Astrocyte of the cerebellum (primary cell): ENCODE results near the gene HMOX1.

ENCODE experiments used
- DNase-seq: peaks from one replicate; pipeline ENCODE4 v3.0.0-alpha.2; 2011; ENCODE audit warnings: low read depth
- H3K4me3 ChIP-seq: 2 replicates; pipeline ENCODE4 v1.5.1; 2011; ENCODE audit warnings: mild to moderate bottlenecking, low read depth, low read length, moderate library complexity
- in situ Hi-C: cut with HindIII; loops from 2 replicates; pipeline ENCODE4 v1.10.0; 2017; ENCODE audit warnings: low sequenced_read_pairs
- TF ChIP-seq, protein P1 (sequence below): IDR thresholded peaks from 2 replicates; pipeline ENCODE4 v1.5.1; 2012; ENCODE audit warnings: low read length, low read depth, moderate library complexity, mild to moderate bottlenecking; ENCODE audit errors: missing control alignments

The HMOX1 gene

DNA sequence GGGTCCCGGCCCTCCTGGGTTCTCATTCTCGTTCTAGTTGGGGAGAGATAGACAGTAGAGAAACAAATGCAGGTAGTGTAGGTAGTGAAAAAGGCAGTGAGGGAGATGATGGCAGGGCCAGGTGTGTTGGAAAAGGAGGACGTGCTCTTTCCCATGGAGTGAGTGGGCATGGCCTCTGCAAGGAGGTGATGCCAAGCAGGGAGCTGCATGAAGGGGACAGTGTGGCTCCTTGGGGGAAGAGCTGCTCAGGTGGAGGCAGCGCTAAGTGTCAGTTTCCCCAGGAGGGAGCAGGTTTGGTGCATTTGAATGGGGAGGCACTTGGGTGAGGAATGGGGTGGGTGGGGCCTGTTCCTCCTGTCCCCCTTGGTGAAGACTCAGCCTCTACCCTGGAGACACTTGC is 41.2 kb downstream of the HMOX1 start:
- H3K4me3 ChIP-seq, result no peak overlapping the region
- in situ Hi-C loops, result no loop called here
- no peak for DNase-seq
- TF ChIP-seq, protein P1, sequence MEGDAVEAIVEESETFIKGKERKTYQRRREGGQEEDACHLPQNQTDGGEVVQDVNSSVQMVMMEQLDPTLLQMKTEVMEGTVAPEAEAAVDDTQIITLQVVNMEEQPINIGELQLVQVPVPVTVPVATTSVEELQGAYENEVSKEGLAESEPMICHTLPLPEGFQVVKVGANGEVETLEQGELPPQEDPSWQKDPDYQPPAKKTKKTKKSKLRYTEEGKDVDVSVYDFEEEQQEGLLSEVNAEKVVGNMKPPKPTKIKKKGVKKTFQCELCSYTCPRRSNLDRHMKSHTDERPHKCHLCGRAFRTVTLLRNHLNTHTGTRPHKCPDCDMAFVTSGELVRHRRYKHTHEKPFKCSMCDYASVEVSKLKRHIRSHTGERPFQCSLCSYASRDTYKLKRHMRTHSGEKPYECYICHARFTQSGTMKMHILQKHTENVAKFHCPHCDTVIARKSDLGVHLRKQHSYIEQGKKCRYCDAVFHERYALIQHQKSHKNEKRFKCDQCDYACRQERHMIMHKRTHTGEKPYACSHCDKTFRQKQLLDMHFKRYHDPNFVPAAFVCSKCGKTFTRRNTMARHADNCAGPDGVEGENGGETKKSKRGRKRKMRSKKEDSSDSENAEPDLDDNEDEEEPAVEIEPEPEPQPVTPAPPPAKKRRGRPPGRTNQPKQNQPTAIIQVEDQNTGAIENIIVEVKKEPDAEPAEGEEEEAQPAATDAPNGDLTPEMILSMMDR, result no peak

DNA sequence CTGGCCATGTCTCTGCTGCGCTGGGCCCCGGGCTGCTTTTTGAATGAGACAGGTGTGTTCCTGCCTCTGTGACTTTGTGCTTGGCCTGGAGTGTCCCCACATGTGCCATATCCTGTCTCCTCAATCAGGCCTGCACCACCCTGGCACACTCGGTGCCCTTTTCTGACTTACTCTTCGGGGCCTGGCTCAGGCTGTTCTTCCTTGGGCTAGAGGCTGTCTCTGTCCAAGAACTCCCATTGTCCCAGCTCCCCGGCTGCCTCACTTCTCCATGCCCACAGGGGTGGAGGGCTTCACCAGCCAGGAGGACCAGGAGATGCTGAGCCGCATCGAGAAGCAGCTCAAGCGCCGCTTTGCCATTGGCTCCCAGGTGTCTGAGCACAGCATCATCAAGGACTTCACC is 42.0 kb downstream of the HMOX1 start:
- in situ Hi-C loops, result no loop called here
- TF ChIP-seq, protein P1, result no peak
- DNase-seq, result no peak
- no peak overlapping the region for H3K4me3 ChIP-seq

DNA sequence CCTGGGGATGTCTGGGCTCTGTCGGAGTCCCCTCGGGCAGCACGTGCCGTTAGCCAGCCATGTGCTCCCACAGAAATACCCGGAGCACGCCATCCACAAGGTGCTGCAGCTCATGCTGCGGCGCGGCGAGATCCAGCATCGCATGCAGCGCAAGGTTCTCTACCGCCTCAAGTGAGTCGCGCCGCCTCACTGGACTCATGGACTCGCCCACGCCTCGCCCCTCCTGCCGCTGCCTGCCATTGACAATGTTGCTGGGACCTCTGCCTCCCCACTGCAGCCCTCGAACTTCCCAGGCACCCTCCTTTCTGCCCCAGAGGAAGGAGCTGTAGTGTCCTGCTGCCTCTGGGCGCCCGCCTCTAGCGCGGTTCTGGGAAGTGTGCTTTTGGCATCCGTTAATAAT is 43.2 kb downstream of the HMOX1 start:
- H3K4me3 ChIP-seq, result no peak overlapping the region
- no peak for DNase-seq
- in situ Hi-C loops, result no loop called here
- TF ChIP-seq, protein P1, result no peak

DNA sequence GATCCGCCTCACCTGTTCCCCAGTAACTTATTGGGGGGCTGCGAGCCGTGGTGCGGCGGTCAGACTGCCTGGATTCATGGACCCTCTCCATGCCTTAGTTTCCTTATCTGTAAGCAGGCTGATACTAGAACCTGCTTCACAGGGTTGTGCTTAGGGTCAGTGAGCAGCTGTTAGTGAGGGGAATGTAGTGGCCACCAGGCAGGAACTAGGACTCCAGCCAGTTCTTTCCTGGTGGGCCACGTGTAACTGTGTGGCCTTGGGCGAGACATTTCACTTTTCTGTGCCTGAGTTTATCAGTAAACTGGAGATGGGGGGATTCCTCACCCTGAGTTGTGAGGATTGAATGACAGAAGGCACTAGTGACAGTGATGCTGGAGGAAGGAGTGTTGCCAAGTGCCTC is 43.9 kb downstream of the HMOX1 start:
- TF ChIP-seq, protein P1, result no peak
- H3K4me3 ChIP-seq, result no peak overlapping the region
- no peak for DNase-seq
- in situ Hi-C loops, result loop anchor here (25.0 kb wide), 1 partner anchor 163 kb away; no protein-coding TSS in a partner anchor

DNA sequence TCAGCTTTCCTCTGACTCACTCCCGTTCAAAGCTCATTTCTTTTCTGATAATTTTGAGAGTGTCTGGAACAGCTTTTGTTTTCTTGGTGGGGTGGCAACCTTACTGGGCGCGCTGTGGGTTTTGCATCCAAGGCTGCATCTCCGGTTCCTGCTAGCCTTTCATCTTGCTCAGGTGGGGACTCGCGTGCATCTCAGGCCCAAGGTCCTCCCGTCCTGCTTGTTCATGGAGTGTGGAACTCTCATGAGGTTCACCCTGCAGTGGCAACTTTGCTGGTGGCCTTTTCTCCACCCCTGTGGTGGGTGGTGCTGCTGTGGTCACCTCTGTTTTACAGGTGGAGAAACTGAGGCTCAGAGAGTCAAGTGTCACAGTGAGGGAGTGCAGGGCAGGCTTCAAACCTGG is 44.6 kb downstream of the HMOX1 start:
- no peak overlapping the region for H3K4me3 ChIP-seq
- no peak for DNase-seq
- in situ Hi-C loops, result loop anchor here (25.0 kb wide), 1 partner anchor 162 kb away; no protein-coding TSS in a partner anchor
- TF ChIP-seq, protein P1, result no peak

DNA sequence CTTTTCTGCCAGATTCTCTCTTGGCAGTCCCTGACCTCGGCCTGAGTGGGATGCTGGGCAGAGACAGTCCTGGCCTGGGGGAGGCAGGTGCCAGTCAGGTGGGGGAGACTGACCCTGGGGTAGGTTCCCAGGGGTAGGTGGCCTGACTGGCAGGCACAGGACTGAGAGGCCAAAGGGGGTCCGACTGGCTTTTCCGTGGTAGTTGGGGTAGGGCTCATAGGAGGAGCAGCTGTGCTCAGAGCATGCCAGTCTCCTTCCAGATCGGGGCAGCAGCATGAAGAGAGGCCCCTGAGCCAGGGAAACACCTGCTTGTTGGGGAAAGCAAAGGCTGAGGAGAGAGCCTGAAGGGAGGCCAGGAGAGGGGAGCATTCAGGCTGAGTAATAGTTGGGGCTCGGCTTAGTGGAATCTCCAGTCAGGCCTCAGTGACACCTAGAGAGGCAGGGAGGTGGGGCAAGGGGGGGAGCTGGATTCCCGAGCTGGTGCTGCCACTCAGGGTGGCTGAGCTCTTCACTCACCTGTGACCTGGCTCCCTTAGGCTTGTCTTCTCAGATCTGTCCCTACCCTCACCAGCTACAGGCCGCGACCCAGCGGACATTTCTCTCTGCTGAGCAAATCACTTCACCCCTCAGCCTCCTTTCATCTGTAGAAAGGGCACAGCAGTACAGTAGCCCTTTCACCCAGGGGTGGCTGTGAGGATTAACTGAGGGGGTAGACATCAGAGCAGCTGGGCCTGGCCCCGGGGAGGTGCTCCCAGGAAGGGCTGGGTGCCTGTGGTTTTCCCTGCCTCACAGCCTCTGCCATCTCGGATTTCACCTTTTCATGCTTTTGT is 45.3 kb downstream of the HMOX1 start:
- DNase-seq, result peak; percentile 12
- H3K4me3 ChIP-seq, result no peak overlapping the region
- TF ChIP-seq, protein P1, result no peak
- in situ Hi-C loops, result loop anchor here (25.0 kb wide), 1 partner anchor 161 kb away; no protein-coding TSS in a partner anchor
